Naive B cell (primary cell): ENCODE data around the gene OCLN. TPM values are rescaled to one million over a fixed set of nuclear protein-coding genes. Genes with fewer than 3 reads are reported as not detected.
"Not testable (repeated sequence)": the region's sequence is repeated elsewhere in the genome, so short reads cannot be mapped to it uniquely, and the experiment has no call there.

Experiments used
- ATAC-seq, 2 donors: fragments of 150-1000 bp; cut with Tn5 transposase; 2 replicates each; pipeline ENCODE4 v1.10.0; 2021; ENCODE audit warnings: low read depth in 2 of 2, mild to moderate bottlenecking in 2 of 2, moderate library complexity in 2 of 2
- DNase-seq: peaks from one replicate; pipeline ENCODE4 v3.0.0; 2022
- H3K27ac Mint-ChIP-seq, 6 donors: one replicate each; pipeline ENCODE4 v1.8.0; 2020 to 2022; ENCODE audit warnings: mild to moderate bottlenecking in 6 of 6, mixed read lengths in 6 of 6, moderate library complexity in 5 of 6, inconsistent platforms in 2 of 6
- H3K27me3 Mint-ChIP-seq, 3 donors: one replicate each; pipeline ENCODE4 v1.8.0; 2021 to 2022; ENCODE audit warnings: mixed read lengths in 3 of 3, mild to moderate bottlenecking in 1 of 3
- H3K36me3 Mint-ChIP-seq, 2 donors: one replicate each; pipeline ENCODE4 v1.8.0; 2020 to 2022; ENCODE audit warnings: mixed read lengths in 2 of 2, inconsistent platforms in 1 of 2, mild to moderate bottlenecking in 1 of 2
- H3K4me1 Mint-ChIP-seq, 3 donors: one replicate each; pipeline ENCODE4 v1.8.0; 2020 to 2022; ENCODE audit warnings: mixed read lengths in 3 of 3, inconsistent platforms in 1 of 3, mild to moderate bottlenecking in 1 of 3, moderate library complexity in 1 of 3
- H3K4me3 Mint-ChIP-seq, 8 donors: one replicate each; pipeline ENCODE4 v1.8.0; 2020 to 2022; ENCODE audit warnings: mild to moderate bottlenecking in 8 of 8, mixed read lengths in 8 of 8, moderate library complexity in 8 of 8, inconsistent platforms in 2 of 8
- H3K9me3 Mint-ChIP-seq, 7 donors: one replicate each; pipeline ENCODE4 v1.8.0; 2020 to 2022; ENCODE audit warnings: mixed read lengths in 7 of 7, mild to moderate bottlenecking in 5 of 7, inconsistent platforms in 2 of 7, moderate library complexity in 1 of 7
- polyA plus RNA-seq, 6 donors: library from polyadenylated mRNA; unstranded; fragments of 300-500 nt; fragmentation: Illumina TruSeq; gene quantifications; one replicate each; pipeline ENCODE4 v1.2.3, GENCODE V29; 2021; ENCODE audit warnings: low read depth in 6 of 6

Gene OCLN
- polyA plus RNA-seq, 6 donors from 2014 or later = 0.07 to 0.20 (median 0.11) TPM; not detected in 3

GRCh38 chr5:69497006-69497520 is 4.5 kb downstream of the OCLN start:
- DNase-seq = no peak
- Mint-ChIP-seq H3K27me3 (peaks cover 29 to 36% (median 29%) of the 10 kb centered on the region in 3 donors), H3K9me3 (no peaks in the 10 kb centered on the region), H3K4me1 (peaks cover 0 to 16% (median 11%) of the 10 kb centered on the region in 3 donors), H3K4me3 (peak overlapping the region in 1 of 8 donors; percentile 3), H3K27ac (no peak overlapping the region), H3K36me3 (no peaks in the 10 kb centered on the region)
- no peak for ATAC-seq

DNA sequence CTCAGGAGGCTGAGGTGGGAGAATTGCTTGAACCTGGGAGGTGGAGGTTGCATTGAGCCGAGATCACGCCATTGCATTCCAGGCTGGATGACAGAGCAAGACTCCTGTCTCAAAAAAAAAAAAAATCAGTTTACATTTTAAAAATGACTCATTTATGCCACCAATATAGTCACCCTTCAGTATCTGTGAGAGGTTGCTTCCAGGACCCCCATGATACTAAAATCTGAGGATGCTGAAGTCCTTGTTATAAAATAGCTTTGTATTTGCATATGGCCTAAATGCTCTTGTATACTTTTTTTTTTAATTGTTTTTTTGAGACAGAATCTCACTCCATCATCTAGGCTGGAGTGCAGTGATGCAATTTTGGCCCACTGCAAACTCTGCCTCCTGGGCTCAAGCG is 5.8 kb downstream of the OCLN start:
- Mint-ChIP-seq H3K27me3 (peaks cover 28 to 41% (median 28%) of the 10 kb centered on the region in 3 donors), H3K36me3 (no peaks in the 10 kb centered on the region), H3K4me1 (peaks cover 0 to 9% (median 0%) of the 10 kb centered on the region in 3 donors), H3K4me3 (no peak overlapping the region), H3K9me3 (no peaks in the 10 kb centered on the region), H3K27ac (no peak overlapping the region)
- ATAC-seq (no peak), DNase-seq (no peak)

- DNase-seq = no peak
- peaks cover 6 to 22% (median 13%) of the 10 kb centered on the region in 3 donors for H3K27me3 Mint-ChIP-seq
- no peak overlapping the region for H3K4me3 Mint-ChIP-seq
- no peak overlapping the region for H3K27ac Mint-ChIP-seq
- no peak for ATAC-seq
- H3K36me3 Mint-ChIP-seq = no peaks in the 10 kb centered on the region
- H3K4me1 Mint-ChIP-seq = no peaks in the 10 kb centered on the region
- H3K9me3 Mint-ChIP-seq = no peaks in the 10 kb centered on the region
Measured at GRCh38 chr5:69502367-69502766, 9.8 kb downstream of the OCLN start.

DNA sequence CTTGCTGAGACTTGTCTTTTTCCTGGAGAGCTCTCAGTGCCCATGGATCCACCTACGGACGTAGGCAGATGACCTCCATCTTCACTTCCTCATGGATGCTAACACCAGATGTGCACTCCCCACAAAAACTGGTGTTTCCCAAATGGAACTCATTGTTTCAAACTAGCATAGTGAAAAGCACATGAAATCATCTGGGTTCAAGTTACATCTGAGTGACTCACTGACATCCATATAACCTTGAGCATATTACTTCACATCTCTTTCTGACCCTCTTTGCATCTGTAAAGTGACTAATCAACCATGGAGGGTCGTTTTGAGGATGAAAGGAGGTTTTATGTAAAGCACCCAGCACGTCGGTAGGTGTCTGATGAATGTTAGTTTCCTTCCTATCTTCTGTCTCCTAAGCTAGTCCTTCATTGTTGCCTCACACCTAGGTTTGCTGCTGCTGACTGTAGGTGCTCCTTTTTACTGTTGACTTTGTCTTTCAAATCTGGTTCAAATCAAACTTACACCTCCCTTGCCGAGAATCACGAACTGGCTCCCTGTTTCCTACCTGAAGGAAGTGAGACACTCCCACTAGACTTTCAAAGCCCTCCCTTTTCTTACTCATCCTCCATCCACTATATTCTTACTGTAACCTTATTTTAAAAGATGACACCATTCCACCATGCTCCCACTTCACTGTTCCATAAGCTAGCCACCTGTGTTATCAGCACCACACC is 10.3 kb downstream of the OCLN start:
- no peaks in the 10 kb centered on the region for H3K9me3 Mint-ChIP-seq

GRCh38 chr5:69504036-69504435 is 11.4 kb downstream of the OCLN start:
- Mint-ChIP-seq H3K9me3 (no peaks in the 10 kb centered on the region), H3K4me1 (no peaks in the 10 kb centered on the region), H3K4me3 (no peak overlapping the region), H3K27ac (no peak overlapping the region), H3K36me3 (no peaks in the 10 kb centered on the region), H3K27me3 (peaks cover 6 to 22% (median 13%) of the 10 kb centered on the region in 3 donors)
- no peak for ATAC-seq
- no peak for DNase-seq

More for the DNA sequence above, 10.3 kb downstream of the OCLN start:
- no peak for DNase-seq
- H3K27ac Mint-ChIP-seq = no peak overlapping the region
- no peaks in the 10 kb centered on the region for H3K4me1 Mint-ChIP-seq
- peaks cover 6 to 22% (median 13%) of the 10 kb centered on the region in 3 donors for H3K27me3 Mint-ChIP-seq
- H3K36me3 Mint-ChIP-seq = no peaks in the 10 kb centered on the region
- H3K4me3 Mint-ChIP-seq = no peak overlapping the region
- ATAC-seq = no peak

DNA sequence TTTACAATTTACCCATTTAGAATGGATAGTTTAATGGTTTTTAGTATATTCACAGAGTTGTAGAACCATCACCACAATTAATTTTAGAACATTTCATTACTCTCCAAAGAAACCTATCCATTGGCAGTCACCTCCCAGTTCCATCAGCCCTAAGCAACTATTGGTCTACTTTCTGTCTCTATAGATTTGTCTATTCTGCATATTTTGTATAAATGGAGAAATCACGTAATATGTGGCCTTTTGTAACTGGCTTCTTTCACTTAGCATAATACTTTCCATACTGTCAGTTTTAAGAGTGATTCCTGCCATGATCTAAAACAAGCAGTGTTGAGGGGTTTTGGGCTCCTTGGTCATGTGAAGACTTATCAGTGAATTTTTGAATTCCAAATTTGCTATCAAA is 12.7 kb downstream of the OCLN start:
- Mint-ChIP-seq H3K36me3 (no peaks in the 10 kb centered on the region), H3K4me3 (no peak overlapping the region), H3K4me1 (no peaks in the 10 kb centered on the region), H3K27ac (no peak overlapping the region), H3K27me3 (peaks cover 6 to 18% (median 13%) of the 10 kb centered on the region in 3 donors), H3K9me3 (no peaks in the 10 kb centered on the region)
- ATAC-seq (no peak), DNase-seq (no peak)

- Mint-ChIP-seq H3K4me1 (no peaks in the 10 kb centered on the region), H3K36me3 (no peaks in the 10 kb centered on the region), H3K9me3 (peaks cover 0 to 2% (median 0%) of the 10 kb centered on the region in 7 donors), H3K27me3 (peaks cover 0 to 4% (median 0%) of the 10 kb centered on the region in 3 donors), H3K4me3 (no peak overlapping the region), H3K27ac (no peak overlapping the region)
- ATAC-seq = no peak
- no peak for DNase-seq
Measured at GRCh38 chr5:69509212-69509611, 16.6 kb downstream of the OCLN start.

DNA sequence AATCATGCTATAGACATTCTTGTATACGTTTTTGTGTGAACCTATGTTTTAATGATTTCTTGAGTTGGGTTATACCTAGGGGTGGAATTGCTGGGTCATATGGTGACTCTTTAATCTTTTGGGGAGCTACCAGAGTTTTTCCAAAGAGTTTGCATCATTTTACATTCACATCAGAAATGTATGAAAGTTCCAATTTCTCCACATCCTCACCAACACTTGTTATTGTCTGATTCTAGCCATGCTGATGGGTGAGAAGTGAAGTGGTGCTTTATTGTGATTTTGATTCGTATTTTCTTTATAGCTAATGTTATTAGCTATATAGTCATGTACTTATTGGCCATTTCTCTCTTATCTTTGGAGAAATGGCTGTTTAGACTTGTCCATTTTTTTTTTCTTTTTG is 18.1 kb downstream of the OCLN start:
- H3K9me3 Mint-ChIP-seq = peaks cover 0 to 4% (median 0%) of the 10 kb centered on the region in 7 donors
- DNase-seq (no peak), ATAC-seq (no peak)
- no peaks in the 10 kb centered on the region for H3K36me3 Mint-ChIP-seq
- no peak overlapping the region for H3K27ac Mint-ChIP-seq
- H3K27me3 Mint-ChIP-seq = peaks cover 0 to 4% (median 0%) of the 10 kb centered on the region in 3 donors
- H3K4me1 Mint-ChIP-seq = no peaks in the 10 kb centered on the region
- no peak overlapping the region for H3K4me3 Mint-ChIP-seq

GRCh38 chr5:69512740-69513260 is 20.2 kb downstream of the OCLN start:
- Mint-ChIP-seq H3K27ac (no peak overlapping the region), H3K27me3 (no peaks in the 10 kb centered on the region), H3K9me3 (peaks cover 0 to 5% (median 0%) of the 10 kb centered on the region in 7 donors), H3K4me3 (no peak overlapping the region), H3K4me1 (no peaks in the 10 kb centered on the region), H3K36me3 (no peaks in the 10 kb centered on the region)
- DNase-seq (no peak), ATAC-seq (no peak)

GRCh38 chr5:69515570-69515969 is 23.0 kb downstream of the OCLN start:
- H3K4me3 Mint-ChIP-seq, H3K36me3 Mint-ChIP-seq, H3K9me3 Mint-ChIP-seq, H3K27me3 Mint-ChIP-seq, DNase-seq, ATAC-seq, H3K27ac Mint-ChIP-seq, H3K4me1 Mint-ChIP-seq: not testable (repeated sequence)

- Mint-ChIP-seq H3K4me3 (no peak overlapping the region), H3K27ac (no peak overlapping the region), H3K9me3 (peaks cover 0 to 5% (median 0%) of the 10 kb centered on the region in 7 donors), H3K27me3 (no peaks in the 10 kb centered on the region), H3K4me1 (no peaks in the 10 kb centered on the region), H3K36me3 (no peaks in the 10 kb centered on the region)
- no peak for DNase-seq
- no peak for ATAC-seq
Measured at GRCh38 chr5:69516769-69517168, 24.2 kb downstream of the OCLN start.

DNA sequence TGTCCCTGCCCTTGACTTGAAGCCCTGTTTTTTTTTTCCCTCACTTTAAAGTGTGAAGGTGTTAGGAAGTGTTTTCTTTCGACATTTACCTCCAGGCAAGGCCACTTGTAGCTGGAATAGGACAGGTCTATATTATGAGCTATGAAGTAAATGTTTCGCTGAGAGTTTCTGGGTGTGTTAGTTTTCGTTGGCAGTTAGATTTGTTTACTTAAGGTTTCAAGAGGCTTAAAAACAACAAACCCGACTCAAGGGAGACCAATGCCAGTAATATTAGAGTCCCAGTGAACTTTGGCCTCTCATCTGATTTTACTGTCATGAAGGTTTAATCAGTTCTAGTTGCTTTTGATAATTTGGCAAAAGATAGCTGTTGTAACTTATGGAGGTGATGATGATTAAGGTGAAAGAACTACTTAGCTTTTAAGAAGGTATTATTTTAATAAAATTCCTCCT is 25.2 kb downstream of the OCLN start:
- Mint-ChIP-seq H3K4me1 (no peaks in the 10 kb centered on the region), H3K9me3 (peaks cover 0 to 5% (median 0%) of the 10 kb centered on the region in 7 donors), H3K4me3 (no peak overlapping the region), H3K27ac (no peak overlapping the region), H3K27me3 (no peaks in the 10 kb centered on the region), H3K36me3 (no peaks in the 10 kb centered on the region)
- DNase-seq (no peak), ATAC-seq (no peak)

DNA sequence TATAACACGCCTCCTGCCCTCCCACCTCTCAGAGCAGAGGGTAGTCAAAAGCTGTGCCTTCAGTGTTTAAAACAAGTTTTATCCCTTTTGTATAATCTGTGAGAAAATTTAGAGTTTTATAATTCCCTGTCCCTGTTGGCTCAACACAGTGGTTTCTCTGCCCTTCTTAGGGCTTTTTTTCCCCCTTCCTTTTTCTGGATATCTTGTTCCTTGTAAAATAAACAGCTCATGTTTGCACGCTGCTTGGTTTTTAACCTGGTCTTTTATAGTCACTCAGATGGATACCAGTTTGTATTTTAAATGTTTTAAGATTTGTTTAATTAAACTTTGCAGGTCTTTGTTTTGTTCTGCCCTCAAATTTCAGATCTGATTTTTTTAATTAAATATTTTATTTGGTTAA is 26.7 kb downstream of the OCLN start:
- Mint-ChIP-seq H3K27ac (no peak overlapping the region), H3K9me3 (peaks cover 0 to 4% (median 0%) of the 10 kb centered on the region in 7 donors), H3K4me3 (no peak overlapping the region), H3K4me1 (no peaks in the 10 kb centered on the region), H3K27me3 (no peaks in the 10 kb centered on the region), H3K36me3 (no peaks in the 10 kb centered on the region)
- ATAC-seq (no peak), DNase-seq (no peak)

- Mint-ChIP-seq H3K27me3 (peaks cover 0 to 6% (median 6%) of the 10 kb centered on the region in 3 donors), H3K36me3 (no peaks in the 10 kb centered on the region), H3K4me3 (no peak overlapping the region), H3K4me1 (no peaks in the 10 kb centered on the region), H3K27ac (no peak overlapping the region), H3K9me3 (peaks cover 0 to under 1% (median 0%) of the 10 kb centered on the region in 7 donors)
- ATAC-seq (no peak), DNase-seq (no peak)
Measured at GRCh38 chr5:69522035-69522434, 29.4 kb downstream of the OCLN start.
